Measurements from ENCODE around the gene MT1X.

The MT1X gene

GRCh38 chr16:56677474-56677873 is 4.8 kb upstream of the MT1X start:
- no peak for DNase-seq (ENCODE audit: low read depth in 1 of 2, low spot score in 1 of 2)

GRCh38 chr16:56679078-56679730 is 3.1 kb upstream of the MT1X start:
- no peak for DNase-seq (ENCODE audit: low read depth in 1 of 2, low spot score in 1 of 2)

DNA sequence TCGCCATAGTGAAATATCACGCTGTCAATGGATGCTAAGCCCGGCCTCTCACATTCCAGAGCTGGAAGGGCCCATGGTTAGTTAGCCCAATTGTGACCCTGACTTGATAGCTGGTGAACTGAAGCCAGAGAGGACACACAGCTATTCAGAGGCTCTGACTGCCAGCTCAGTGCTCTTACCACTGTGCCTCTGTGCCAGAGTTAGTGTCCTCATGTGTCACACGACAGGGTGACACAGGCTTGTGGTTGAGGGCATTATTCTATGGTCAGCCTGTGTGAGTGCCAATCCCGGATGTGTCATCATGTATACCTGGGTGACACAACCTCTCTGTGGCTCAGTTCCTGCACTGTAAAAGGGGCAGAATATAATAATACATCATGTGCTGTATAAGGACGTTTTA is 2.5 kb upstream of the MT1X start:
- no peak for DNase-seq (ENCODE audit: low read depth in 1 of 2, low spot score in 1 of 2)

- no peak for DNase-seq (ENCODE audit: low read depth in 1 of 2, low spot score in 1 of 2)
Measured at GRCh38 chr16:56682703-56683397, 580 bp downstream of the MT1X start.

DNA sequence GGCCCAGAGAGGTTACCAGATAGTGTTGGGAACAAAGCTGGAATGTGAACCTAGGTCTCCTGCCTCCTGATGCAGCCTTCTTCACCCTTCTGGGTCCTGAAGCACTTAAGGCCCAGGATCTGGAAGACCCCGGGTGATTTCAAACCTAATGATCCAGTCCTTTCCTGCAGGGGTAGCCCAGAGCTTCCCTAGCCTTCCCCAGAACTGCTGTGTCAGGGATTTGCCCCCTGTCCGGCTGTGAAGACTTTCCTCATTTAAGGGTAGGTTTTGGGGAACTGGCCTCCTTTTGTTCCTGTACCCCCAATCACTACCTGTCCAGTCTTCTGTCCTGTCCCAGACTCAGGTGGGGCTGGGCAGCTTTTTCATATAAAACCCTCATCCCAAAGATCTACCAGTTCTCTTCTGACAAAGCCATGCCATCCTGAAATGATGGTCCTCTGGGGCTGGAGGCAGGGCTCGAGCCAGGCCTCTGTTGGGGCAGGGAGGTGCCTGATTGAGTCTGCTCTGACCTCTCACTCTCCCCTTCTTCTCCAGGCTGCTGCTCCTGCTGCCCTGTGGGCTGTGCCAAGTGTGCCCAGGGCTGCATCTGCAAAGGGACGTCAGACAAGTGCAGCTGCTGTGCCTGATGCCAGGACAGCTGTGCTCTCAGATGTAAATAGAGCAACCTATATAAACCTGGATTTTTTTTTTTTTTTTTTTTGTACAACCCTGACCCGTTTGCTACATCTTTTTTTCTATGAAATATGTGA is 1.3 kb downstream of the MT1X start:
- no peak for DNase-seq (ENCODE audit: low read depth in 1 of 2, low spot score in 1 of 2)

DNA sequence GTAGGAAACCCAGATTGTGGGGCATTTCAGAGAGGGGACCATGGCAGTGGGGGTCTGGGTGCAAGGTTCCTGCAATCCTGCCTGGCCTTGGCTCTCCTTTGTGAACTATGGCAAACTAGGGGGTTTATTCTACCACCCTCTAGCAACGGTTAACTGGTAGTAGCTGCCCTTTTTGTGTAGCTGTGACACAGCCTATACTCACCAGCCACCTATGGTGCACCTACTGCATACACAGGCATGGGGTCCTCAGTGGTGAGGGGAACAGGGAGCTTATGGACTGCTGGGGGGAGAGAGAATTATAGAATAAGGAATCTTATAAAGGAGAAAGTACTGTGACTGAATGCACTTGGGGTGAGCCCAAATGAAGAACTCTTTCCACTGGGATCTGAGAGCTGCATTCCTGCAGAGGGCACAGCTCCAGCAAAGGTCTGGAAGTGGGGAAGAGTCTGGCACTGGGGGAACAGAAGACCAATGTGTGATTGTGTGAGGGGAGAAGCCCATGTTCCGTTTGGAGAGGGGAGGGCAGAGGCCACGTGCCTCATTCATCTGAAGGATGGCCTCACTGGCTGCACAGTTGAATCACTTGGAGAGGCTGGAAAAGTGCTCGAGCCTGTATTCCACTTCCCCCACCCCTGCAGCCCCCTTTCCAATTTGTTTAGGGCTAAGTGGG is 2.1 kb downstream of the MT1X start:
- DNase-seq (ENCODE audit: low read depth in 1 of 2, low spot score in 1 of 2): no peak

DNA sequence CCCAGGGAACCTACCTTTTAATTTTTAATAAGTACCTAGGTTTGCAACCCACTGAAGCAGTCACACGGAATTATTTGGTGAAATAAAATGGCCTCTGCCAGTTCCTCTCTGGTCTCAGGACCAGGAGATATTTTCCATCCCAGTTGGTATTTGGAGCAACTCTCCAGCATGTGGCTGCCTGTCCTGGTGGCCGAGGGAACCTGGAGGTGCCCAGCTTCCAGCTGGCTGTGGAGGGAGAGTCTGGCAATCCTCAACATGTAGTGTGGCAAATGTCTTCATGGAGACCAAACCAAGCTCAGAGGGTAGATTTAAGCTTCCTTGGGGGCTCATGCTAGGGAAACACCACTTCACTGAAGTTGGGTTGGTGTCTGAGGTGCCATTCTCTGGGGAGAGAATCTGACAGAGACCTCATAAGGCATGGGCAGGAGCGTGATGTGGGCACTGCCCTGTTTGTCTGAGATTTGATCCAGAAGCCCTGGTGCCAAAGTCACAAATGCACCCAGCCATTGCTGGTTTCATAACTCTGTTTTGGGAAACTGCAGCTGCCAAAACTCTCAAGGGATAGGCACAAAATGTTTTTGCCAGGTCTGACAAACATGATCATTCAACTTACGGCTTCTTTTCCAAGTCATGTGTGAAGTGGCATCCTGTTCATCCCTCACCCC is 2.8 kb downstream of the MT1X start:
- no peak for DNase-seq (ENCODE audit: low read depth in 1 of 2, low spot score in 1 of 2)

- no peak for DNase-seq (ENCODE audit: low read depth in 1 of 2, low spot score in 1 of 2)
Measured at GRCh38 chr16:56686758-56687157, 4.5 kb downstream of the MT1X start.

GRCh38 chr16:56688762-56689161 is 6.5 kb downstream of the MT1X start:
- DNase-seq (ENCODE audit: low read depth in 1 of 2, low spot score in 1 of 2): no peak

DNA sequence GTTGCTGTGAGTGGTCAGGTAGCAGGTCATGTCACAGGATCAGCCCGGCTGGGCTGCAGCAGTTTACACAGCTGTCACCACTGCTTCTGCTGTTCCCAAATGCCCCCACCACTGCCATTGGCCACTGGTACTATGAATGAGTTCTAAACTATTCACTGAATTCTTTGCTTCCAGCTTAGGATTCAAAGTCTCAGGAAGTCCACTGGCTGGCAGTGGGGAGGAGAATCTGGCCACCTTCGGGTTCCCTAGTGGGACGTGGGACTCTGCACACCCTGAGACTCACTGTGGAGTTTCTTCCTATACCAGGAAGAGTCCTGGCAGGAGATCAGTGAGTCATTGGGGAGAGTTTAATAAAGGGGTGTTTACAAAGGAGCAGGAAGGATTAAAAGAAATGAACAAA is 6.9 kb downstream of the MT1X start:
- DNase-seq (ENCODE audit: low read depth in 1 of 2, low spot score in 1 of 2): no peak

- no peak for DNase-seq (ENCODE audit: low read depth in 1 of 2, low spot score in 1 of 2)
Measured at GRCh38 chr16:56690420-56691122, 8.3 kb downstream of the MT1X start.

GRCh38 chr16:56691885-56692284 is 9.6 kb downstream of the MT1X start:
- no peak for DNase-seq (ENCODE audit: low read depth in 1 of 2, low spot score in 1 of 2)

DNA sequence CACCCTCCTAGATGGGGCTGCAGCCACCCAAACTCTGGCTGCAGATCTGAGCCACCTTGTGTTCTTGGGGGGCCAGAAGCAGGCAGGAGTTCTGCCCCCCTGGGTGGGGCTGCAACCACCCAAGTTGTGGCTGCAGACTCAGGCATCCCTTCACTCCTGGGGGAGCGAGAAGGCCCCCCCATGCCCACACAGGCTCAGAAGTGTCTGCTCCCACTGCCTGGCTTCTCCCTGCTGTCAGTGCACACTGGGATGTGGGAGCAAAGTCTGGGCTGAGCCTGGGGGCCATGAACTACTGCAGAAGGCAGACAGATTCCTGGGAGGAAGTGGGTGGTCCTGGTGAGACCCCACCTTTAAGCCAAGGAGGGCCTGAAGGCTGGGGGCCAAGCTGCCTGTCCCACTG is 13.0 kb downstream of the MT1X start:
- no peak for DNase-seq (ENCODE audit: low read depth in 1 of 2, low spot score in 1 of 2)

DNA sequence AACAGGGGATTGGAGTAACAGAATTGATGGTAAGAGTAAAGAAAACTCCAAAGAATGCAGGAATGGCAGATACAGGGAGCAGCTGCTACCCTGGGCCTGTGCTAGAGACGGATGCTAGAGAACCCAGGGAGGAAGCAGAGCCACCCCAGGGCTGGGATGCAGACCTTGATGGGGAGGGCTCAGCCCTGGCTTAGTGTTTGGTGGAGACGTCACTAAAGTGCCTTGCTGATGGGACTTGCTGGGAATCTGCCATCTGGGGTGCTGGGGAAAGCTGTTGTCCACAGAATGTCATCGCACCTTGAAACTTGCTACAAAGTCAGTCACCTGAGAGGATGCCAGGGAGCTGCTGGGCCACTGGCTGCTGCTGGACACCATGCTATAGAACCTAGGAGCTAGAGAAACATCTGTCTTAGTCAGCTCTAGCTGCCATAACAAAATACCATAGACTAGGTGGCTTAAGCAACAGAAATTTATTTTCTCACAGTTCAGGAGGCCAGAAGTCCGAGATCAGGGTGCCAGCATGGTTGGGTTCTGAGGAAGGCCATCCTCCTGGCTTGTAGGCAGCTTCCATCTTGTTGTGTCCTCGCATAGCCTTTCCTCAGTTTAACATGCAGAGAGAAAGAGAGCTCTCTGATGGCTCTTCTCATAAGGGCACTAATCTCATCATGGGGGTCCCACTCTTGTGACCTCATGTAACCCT is 15.3 kb downstream of the MT1X start:
- no peak for DNase-seq (ENCODE audit: low read depth in 1 of 2, low spot score in 1 of 2)

DNA sequence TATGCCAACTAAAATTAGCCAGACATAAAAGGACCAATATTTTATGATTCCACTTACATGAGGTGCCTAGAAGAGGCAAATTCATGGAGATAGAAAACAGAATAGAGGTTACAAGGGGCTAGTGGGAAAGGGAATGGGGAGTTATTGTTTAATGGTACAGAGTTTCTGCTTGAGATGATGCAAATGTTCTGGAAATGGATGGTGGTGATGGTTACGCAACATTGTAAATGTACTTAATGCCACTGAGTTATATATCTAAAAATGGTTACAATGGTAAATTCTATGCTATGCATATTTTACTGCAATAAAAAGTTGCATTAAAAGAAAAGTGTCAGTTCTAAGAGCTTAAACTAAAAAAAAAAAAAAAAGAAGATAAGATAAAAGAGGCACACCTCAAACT is 17.9 kb downstream of the MT1X start:
- DNase-seq (ENCODE audit: low read depth in 1 of 2, low spot score in 1 of 2): no peak

DNA sequence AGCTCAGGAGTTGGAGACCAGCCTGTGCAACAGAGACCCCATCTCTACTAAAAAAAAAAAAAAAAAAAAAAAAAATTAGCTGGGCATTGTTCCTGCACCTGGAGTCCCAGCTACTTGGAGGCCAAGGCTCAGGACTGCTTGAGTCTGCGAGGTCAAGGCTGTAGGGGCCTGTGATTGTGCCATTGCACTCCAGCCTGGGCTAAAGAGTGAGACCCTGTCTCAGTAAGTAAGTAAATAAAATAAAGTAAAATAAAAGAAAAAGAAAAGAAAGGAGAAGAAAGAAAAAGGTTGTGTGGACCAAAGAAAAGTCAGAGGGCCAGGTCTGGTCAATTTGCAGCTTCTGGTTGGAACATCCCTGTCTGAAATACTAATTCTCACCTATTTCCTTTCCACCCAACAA is 18.4 kb downstream of the MT1X start:
- DNase-seq (ENCODE audit: low read depth in 1 of 2, low spot score in 1 of 2): no peak

- DNase-seq (ENCODE audit: low read depth in 1 of 2, low spot score in 1 of 2): no peak
Measured at GRCh38 chr16:56701534-56701933, 19.3 kb downstream of the MT1X start.

- no peak for DNase-seq (ENCODE audit: low read depth in 1 of 2, low spot score in 1 of 2)
Measured at GRCh38 chr16:56702836-56703235, 20.6 kb downstream of the MT1X start.

- DNase-seq (ENCODE audit: low read depth in 1 of 2, low spot score in 1 of 2): no peak
Measured at GRCh38 chr16:56708525-56709442, 26.5 kb downstream of the MT1X start.
